Stimulated activated CD4-positive, alpha-beta T cell treated with anti-CD3 and anti-CD28 coated beads, Interleukin-15, amount 100 ng/mL, for 24 hours (primary cell): Measurements from ENCODE around the gene SUPT6H.

ENCODE experiments used
- DNase-seq: peaks from one replicate; pipeline ENCODE4 v3.0.0-alpha.2; 2020

Gene SUPT6H

DNA sequence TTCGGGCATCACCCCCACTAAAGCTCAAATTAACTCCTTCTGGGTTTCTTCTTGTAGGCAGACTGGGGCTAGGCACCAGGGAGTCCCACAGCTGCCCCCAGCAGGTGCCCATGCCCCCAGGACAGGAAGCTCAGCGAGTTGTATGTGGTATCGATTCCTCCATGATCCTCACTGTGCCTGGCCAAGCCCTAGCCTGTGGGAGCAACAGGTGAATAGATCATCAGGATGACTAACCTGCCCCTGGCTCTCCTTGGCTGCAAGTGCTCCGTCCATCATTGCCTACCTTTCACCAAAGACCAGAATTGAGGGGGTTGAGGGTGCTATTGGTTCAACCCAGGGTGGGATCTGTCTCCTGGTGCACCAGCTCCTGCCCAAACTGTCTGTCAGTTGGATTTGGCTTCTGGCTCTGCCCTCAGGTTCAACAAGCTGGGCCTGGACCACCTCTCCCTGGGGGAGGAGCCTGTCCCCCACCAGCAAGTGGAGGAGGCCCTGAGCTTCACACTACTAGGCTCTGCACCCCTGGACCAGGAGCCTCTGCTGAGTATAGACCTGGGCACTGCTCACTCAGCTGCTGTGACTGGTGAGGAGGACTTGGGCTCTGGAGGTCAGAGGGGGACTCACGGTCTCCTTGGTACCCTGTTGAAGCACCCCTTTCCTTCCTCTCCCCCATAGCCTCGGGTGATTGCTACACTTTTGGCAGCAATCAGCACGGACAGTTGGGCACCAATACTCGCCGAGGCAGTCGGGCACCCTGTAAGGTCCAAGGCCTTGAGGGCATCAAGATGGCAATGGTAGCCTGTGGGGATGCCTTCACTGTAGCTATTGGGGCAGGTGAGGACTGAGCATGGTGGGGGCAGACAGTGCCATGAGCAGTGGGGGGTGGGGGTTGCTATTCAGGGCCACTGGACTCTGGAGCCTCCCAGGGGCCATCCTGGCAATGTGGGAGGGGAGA lies 78.7 kb downstream of the SUPT6H start:
- no peak for DNase-seq

DNA sequence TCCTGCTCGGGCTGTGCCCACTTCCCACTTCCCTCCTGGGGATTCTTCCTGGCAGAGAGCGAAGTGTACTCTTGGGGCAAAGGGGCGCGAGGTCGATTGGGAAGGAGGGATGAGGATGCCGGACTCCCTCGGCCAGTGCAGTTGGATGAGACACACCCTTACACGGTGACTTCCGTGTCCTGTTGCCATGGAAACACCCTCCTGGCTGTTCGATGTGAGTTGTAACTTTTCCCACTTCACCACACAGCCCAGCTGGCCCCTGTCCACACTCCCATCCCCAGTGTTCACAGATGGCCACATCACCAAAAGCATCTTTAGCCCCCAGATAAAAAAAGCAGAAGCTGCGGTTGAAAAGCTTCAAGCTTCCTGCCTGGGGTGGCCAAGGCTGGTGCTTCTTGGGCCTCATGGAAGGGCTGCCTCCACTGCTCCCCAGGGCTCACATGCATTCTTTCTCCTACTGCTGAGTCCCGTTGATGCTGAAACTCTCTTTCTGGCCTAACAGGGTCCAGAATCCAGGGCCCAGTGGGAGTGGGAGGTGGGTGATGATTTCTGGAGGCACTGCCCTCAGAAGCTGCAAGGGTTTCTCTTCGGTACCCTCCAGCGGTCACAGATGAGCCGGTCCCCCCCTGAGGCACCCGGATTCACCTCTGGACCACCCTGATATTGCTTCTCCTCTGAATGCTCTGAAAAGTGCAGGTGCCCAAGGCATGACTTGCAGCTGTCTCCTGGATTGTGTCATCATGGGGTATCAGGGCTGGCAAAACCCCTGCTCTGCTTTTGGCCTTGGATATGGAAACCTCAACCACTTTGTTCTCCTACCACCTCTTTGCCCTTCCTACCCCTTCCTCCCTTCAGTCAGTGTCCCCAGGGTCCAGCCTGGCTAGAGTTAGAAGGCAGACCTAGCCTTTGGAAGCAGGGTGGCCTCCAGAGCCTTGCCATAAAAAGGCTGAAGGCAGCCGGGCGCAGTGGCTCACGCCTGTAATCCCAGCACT lies 79.6 kb downstream of the SUPT6H start:
- DNase-seq: no peak

DNA sequence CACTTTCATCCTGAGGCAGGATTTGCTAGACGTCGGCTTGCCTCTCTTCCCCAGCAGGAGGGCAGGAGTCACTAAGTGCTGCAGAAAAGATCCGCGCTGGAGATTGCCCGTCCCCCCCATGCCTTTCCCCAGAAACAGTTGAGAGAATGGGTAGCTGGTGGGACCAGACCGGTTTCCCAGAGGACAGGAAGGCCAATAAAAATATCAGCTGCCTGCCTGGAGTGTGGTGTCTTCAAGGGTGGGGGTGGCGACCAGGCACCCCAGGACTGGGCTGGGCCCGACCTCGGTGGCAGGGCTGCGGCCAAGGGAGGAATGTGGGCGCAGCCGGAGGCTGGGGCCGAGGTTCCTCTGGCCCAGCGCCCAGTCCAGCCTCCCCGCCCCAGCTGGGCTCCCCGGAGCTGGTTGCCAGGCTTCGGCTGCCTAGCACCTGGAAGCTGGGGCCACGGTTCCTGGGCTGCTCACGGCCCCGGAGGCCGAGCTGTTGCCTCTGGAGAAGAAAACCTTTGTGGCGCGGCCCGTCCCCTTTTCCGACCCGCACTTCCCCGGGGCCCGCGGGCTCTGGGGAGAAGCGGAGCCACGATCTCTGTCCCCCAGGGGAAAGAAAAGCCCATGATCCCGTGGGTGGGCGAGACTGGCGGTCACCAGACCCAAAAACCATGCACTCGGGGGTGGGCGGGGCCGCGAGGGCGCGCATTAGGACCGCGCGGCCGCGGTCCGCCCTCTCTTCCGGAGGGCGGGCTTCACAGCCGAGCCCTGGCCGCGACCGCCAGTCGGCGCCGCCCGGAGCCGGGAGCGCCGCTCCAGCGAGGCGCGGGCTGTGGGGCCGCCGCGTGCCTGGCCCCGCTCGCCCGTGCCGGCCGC lies 81.5 kb downstream of the SUPT6H start, which contains the start of gene TRAF4:
Gene TRAF4, plus strand, starts transcription at position 769 of the 861 bp plus-strand sequence. CDS start 102 bp downstream, outside the sequence.
- DNase-seq: peak; percentile 92

DNA sequence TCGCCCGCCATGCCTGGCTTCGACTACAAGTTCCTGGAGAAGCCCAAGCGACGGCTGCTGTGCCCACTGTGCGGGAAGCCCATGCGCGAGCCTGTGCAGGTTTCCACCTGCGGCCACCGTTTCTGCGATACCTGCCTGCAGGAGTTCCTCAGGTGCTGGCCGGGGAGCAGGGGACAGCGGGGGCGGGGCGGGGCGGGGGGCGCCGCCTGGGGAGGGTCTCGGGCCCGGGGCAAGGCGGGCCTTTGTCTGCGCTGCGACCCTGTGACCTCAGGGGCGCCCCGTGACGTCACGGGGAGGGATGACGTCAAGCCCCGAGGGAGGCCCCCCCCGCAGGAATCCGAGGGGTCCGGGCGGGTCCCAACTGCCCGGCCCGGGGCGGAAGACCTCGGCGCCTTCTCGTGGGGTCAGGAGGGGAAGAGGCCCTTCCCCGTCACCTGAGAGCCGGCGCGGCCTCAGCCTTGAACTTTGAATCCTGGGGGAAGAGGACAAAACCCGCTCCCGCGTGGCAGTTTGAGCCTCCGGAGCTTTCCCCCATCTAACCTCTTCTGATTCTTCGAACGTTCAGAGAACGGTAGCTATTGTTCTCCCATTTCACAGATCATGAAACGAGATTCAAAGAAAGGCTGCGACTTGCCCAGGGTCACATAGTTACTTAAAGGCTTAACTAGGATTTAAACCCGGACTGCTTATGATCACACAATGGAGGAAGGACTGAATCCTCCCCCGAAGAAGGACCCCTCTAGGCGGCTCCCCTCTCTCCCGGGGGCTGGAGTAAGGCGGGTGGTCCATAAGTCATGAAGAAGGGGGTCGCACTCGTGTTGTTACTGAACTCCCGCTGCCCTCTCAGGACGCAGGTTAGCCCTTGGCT lies 82.3 kb downstream of the SUPT6H start:
- peak; percentile 79 for DNase-seq

DNA sequence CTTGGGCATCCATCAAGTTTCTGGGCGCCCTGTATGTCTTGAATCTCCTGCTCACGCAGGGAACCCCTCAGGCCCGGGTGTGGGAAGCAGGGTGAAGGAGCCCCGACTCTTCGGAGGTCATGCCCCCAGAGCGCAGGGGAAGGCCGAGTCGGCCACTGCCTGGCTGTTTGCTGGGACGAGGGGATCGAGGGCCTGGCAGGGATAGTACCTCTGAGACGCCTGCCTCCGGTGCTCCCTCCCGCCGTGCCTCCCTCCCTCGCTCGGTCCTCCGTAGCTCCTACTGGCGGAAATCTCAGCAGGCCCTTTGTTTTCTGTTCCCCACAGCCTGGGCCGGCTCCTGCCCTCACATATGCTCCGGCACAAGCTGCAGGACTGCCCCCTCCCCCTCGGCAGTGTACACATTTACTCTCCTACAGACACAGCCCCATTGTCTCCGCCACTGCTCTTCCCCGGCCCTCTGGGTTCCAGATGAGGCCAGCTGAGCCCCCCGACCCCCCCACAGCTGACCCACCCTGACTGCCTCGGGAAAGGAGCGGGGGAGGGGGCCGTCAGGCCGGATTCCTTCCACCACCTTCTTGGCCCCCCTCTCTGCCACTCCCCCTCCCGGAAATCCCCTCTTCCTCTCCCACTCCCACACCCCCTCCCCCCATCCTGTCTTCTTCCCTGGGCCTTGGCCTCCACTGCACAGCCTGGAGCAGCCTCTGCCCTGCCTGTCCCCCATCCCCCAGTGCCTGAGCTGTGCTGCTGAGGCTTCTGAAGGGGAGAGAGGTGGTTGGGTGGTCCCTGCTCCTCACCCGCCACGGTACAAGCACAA lies 83.2 kb downstream of the SUPT6H start:
- peak; percentile 60 for DNase-seq

- DNase-seq: no peak
Observed at GRCh38 chr17:28745786-28746411, 83.9 kb downstream of the SUPT6H start.

GRCh38 chr17:28746611-28747050 lies 84.6 kb downstream of the SUPT6H start:
- no peak for DNase-seq

DNA sequence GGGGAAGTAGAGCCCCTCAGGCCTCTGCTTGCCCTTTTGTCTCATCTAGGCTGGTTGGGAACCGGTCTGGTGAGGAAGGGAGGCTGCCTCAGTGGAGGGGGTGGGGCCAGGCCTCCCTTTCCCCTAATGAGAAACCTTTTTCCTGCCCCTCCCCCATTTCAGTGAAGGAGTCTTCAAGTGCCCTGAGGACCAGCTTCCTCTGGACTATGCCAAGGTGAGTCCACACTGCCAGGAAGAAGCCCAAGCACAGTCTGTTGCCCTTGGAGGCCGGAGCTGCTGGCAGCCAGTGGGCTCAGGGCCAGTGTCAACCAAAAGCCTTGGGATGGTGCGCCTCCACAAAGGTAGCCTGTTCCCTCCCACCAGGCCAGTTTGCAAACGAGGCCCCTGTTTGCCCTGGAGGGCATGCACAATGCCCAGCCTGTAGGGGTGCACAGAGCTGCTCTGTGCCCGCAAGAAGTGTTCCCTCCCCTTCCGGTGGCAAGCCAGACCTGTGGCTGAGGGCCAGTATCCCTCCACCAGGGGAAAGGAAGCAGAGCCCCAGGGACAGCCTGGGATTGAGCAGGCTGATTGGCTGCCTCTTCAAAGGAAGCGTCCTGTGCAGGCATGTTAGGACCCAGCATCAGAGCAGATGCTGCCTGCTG lies 85.2 kb downstream of the SUPT6H start:
- no peak for DNase-seq

DNA sequence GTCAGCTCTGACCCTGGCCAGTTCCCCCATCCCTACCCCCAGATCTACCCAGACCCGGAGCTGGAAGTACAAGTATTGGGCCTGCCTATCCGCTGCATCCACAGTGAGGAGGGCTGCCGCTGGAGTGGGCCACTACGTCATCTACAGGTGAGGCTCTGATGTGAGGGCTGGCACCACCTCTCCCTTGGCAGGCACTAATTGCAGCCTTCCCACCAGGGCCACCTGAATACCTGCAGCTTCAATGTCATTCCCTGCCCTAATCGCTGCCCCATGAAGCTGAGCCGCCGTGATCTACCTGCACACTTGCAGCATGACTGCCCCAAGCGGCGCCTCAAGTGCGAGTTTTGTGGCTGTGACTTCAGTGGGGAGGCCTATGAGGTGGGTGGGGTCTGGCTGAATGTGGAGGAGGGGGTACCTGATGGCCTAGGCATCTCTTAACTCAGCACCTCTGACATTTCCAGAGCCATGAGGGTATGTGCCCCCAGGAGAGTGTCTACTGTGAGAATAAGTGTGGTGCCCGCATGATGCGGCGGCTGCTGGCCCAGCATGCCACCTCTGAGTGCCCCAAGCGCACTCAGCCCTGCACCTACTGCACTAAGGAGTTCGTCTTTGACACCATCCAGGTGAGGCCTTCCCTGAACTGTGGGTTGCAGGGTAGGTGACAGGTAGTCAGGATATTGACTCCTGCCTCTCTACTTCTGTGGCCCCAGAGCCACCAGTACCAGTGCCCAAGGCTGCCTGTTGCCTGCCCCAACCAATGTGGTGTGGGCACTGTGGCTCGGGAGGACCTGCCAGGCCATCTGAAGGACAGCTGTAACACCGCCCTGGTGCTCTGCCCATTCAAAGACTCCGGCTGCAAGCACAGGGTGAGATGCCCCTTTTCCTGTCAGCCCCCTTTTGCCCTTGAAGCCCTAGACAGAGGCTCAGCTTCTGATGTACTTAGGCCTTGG lies 86.1 kb downstream of the SUPT6H start:
- DNase-seq: no peak

GRCh38 chr17:28748852-28749515 lies 87.0 kb downstream of the SUPT6H start:
- no peak for DNase-seq

GRCh38 chr17:28749516-28750177 lies 87.6 kb downstream of the SUPT6H start:
- no peak for DNase-seq

DNA sequence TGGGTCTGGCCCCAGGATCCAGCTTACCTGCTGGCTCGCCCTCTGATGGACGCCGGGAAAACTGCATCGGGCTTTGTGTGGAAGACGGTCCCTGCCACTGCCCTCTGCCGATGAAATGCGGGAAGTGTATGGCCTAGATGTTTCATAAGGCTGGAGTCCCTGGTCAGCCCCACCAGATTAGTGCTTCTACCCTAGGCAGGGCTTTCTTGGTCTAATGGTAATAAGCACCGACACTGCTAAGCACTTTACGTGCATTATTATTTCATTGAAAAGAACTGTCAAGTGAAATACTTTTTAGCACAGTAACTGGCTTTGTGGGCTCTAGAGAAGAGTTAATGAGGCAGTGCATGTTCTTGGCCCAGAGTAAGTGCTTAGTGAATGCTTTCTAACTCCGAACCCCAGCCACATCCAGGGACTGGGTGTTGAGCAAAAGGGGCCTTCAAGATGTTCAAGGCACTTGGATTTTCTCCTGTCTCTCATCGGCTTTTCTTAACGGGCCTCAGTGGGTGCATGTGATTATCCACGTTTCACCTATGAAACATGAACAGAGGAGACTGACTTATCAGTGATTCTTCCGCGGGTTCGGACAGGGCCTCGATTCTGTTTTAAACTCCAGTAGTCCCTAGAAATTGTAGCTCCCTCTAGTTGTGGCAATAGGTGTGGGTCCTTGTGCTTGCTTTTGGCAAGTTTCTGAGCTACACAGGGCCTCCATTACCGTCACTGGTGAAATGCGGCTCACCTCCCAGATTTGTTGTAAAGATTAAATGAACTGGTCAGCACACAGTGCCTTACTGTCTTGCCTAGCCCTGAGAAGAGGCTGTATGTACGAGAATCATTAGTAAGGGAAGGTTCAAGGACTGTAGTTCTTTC lies 88.4 kb downstream of the SUPT6H start:
- peak; percentile 93 for DNase-seq

DNA sequence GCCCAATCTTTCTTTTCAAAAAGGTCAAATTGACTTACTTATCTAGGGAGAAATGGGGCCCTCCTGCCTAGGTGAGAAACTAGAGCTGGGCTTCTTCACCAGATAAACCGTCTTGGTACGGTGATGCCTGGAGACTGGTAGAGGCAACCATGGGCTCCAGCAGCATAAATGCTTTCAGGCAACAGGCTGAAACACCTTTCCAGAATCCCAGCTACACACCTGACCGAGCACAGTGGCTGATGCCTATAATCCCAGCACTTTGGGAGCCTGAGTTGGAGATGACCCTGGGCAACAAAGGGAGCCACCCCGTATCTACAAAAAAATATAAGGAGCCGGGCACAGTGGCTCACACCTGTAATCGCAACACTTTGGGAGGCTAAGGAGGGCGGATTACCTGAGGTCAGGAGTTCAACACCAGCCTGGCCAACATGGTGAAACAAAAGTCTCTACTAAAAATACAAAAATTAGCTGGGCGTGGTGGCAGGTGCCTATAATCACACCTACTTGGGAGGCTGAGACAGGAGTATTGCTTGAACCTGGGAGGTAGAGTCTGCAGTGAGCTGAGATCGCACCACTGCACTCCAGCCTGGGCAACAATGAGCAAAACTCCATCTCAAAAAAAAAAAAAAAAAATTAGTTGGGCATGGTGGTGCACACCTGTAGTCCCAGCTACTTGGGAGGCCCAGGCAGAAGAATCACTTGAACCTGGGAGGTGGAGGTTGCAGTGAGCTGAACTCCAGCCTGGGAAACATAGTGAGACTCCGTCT lies 89.8 kb downstream of the SUPT6H start:
- DNase-seq: no peak
